Measurements from ENCODE around the gene ADGRD1.
"Not testable (repeated sequence)": the region's sequence is repeated elsewhere in the genome, so short reads cannot be mapped to it uniquely, and the experiment has no call there.

The ADGRD1 gene

GRCh38 chr12:130953771-130954543 is at the start of gene ADGRD1:
Gene ADGRD1, plus strand, starts transcription at chr12:130953907. Its CDS starts 559 bp downstream, at chr12:130954466.
- no peak for DNase-seq

GRCh38 chr12:130904064-130904463 is 49.6 kb upstream of the ADGRD1 start:
- no peak for DNase-seq

GRCh38 chr12:130904936-130905455 is 48.7 kb upstream of the ADGRD1 start:
- DNase-seq = not testable (repeated sequence)

- no peak for DNase-seq
These were observed 44.6 kb upstream of the ADGRD1 start for GRCh38 chr12:130909111-130909510.

- no peak for DNase-seq
These were observed 42.5 kb upstream of the ADGRD1 start for GRCh38 chr12:130911193-130911592.

- no peak for DNase-seq
These were observed 41.8 kb upstream of the ADGRD1 start for GRCh38 chr12:130911933-130912332.

- DNase-seq = peak; percentile 64
These were observed 37.3 kb upstream of the ADGRD1 start for GRCh38 chr12:130916241-130916911.

GRCh38 chr12:130917607-130918006 is 36.1 kb upstream of the ADGRD1 start:
- no peak for DNase-seq

- DNase-seq = no peak
These were observed 34.6 kb upstream of the ADGRD1 start for GRCh38 chr12:130919086-130919485.

GRCh38 chr12:130920119-130920703 is 33.5 kb upstream of the ADGRD1 start:
- DNase-seq = no peak

- no peak for DNase-seq
These were observed 32.9 kb upstream of the ADGRD1 start for GRCh38 chr12:130920723-130921381.

- no peak for DNase-seq
These were observed 31.2 kb upstream of the ADGRD1 start for GRCh38 chr12:130922511-130922953.

GRCh38 chr12:130924966-130925665 is 28.6 kb upstream of the ADGRD1 start:
- DNase-seq = no peak

GRCh38 chr12:130925666-130926015 is 28.1 kb upstream of the ADGRD1 start:
- DNase-seq = no peak

- DNase-seq = no peak
These were observed 24.3 kb upstream of the ADGRD1 start for GRCh38 chr12:130929363-130929762.

GRCh38 chr12:130932061-130932930 is 21.4 kb upstream of the ADGRD1 start:
- DNase-seq = peak; percentile 0

GRCh38 chr12:130933269-130933995 is 20.3 kb upstream of the ADGRD1 start:
- DNase-seq = peak; percentile 34

- no peak for DNase-seq
These were observed 19.0 kb upstream of the ADGRD1 start for GRCh38 chr12:130934753-130935152.

- no peak for DNase-seq
These were observed 17.1 kb upstream of the ADGRD1 start for GRCh38 chr12:130936561-130936960.

- DNase-seq = no peak
These were observed 16.6 kb upstream of the ADGRD1 start for GRCh38 chr12:130937063-130937462.

- DNase-seq = peak; percentile 1
These were observed 16.2 kb upstream of the ADGRD1 start for GRCh38 chr12:130937546-130937945.

All from activated CD8-positive, alpha-beta memory T cell treated with anti-CD3 and anti-CD28 coated beads, Interleukin-2, amount 50 U/mL, for 48 hours (primary cell).